Calu3 (cell line): Measurements from ENCODE around the gene SYK. TPM values are rescaled to one million over a fixed set of nuclear protein-coding genes. Genes with fewer than 3 reads are reported as not detected.

Experiments used
- BruUV-seq: library from RNA; stranded (reverse); fragments of 400-500 nt; replicated peaks from 2 replicates; lab custom pipeline; 2021; lab: Mats Ljungman, UMichigan
- CTCF ChIA-PET: fragments of 300-600 bp; sonication (Branson Sonifier 250); formaldehyde crosslinking; loops from one replicate; lab custom pipeline; 2022; ENCODE audit warnings: antibody characterized with exemption; lab: Charles Lee
- DNase-seq: peaks from one replicate; pipeline ENCODE4 v3.0.0; 2022
- H3K27ac Mint-ChIP-seq: one replicate; pipeline ENCODE4 v1.8.0; 2022; ENCODE audit warnings: mixed read lengths; ENCODE audit not compliant: unreplicated experiment
- H3K27me3 Mint-ChIP-seq: one replicate; pipeline ENCODE4 v1.8.0; 2022; ENCODE audit warnings: mixed read lengths; ENCODE audit not compliant: unreplicated experiment
- H3K36me3 Mint-ChIP-seq: one replicate; pipeline ENCODE4 v1.8.0; 2022; ENCODE audit warnings: mild to moderate bottlenecking, moderate library complexity, mixed read lengths; ENCODE audit not compliant: insufficient read depth, unreplicated experiment
- H3K4me1 Mint-ChIP-seq: one replicate; pipeline ENCODE4 v1.8.0; 2022; ENCODE audit warnings: mild to moderate bottlenecking, low read depth, mixed read lengths; ENCODE audit not compliant: unreplicated experiment
- H3K4me3 Mint-ChIP-seq: one replicate; pipeline ENCODE4 v1.8.0; 2022; ENCODE audit warnings: mild to moderate bottlenecking, low read depth, moderate library complexity, mixed read lengths; ENCODE audit not compliant: unreplicated experiment
- H3K9me3 Mint-ChIP-seq: one replicate; pipeline ENCODE4 v1.8.0; 2022; ENCODE audit warnings: low read depth, mixed read lengths; ENCODE audit not compliant: unreplicated experiment
- CTCF ChIP-seq: fragments of 200-600 bp; IDR thresholded peaks from one replicate; pipeline ENCODE4 v1.8.0; 2022; ENCODE audit warnings: antibody characterized with exemption; ENCODE audit not compliant: unreplicated experiment
- intact Hi-C: fragments of 100-400 bp; cut with micrococcal nuclease; formaldehyde crosslinking; loops from one replicate; pipeline ENCODE4 v1.10.0; 2022; ENCODE audit not compliant: unreplicated experiment
- total RNA-seq: library from RNA; stranded (reverse); gene quantifications from 2 replicates; pipeline ENCODE4 v1.2.3, GENCODE V29; 2022

Gene SYK
- total RNA-seq, 1 experiment from 2014 or later = 14.8 TPM

- no peak for DNase-seq
- Mint-ChIP-seq H3K36me3 (no peaks in the 10 kb centered on the region), H3K4me3 (no peak overlapping the region), H3K4me1 (peaks cover 14% of the 10 kb centered on the region), H3K27me3 (no peaks in the 10 kb centered on the region), H3K27ac (no peak overlapping the region), H3K9me3 (no peaks in the 10 kb centered on the region)
- no peak for TF ChIP-seq CTCF
- intact Hi-C loops = no loop called here
- CTCF ChIA-PET = no interaction called here
- no TSS peak for BruUV-seq
Observed at GRCh38 chr9:90808890-90809685, 7.5 kb downstream of the SYK start.

GRCh38 chr9:90810691-90811090 lies 9.1 kb downstream of the SYK start:
- Mint-ChIP-seq H3K27me3 (no peaks in the 10 kb centered on the region), H3K4me1 (no peaks in the 10 kb centered on the region), H3K36me3 (no peaks in the 10 kb centered on the region), H3K27ac (no peak overlapping the region), H3K4me3 (no peak overlapping the region), H3K9me3 (no peaks in the 10 kb centered on the region)
- no TSS peak for BruUV-seq
- CTCF ChIA-PET = no interaction called here
- TF ChIP-seq CTCF = no peak
- DNase-seq = no peak
- intact Hi-C loops = no loop called here

DNA sequence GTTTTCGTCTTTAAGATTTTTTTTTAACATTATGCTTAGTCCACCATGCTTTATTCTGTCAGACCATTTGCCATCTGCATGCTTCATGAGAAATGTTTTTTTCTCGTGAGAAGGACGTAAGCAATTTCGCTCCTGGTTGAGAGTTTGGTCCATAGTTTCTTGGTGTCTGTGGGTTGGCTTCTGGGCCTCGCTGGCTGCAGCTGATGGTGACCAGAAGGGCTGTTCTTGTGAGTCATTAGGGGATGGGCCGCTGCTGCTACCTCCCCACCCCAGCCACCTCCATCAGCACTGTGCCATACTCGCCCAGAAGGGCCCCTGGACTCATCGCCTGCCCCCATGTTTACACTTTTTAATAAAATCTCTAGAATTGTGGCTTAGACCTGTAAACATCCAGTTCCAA lies 11.4 kb downstream of the SYK start:
- no peaks in the 10 kb centered on the region for H3K36me3 Mint-ChIP-seq
- BruUV-seq = no TSS peak
- no peak for TF ChIP-seq CTCF
- CTCF ChIA-PET = interaction anchor here (1.1 kb wide), 1 partner anchor 9 kb away, joined by 3 read pairs; no protein-coding TSS in a partner anchor
- no peak overlapping the region for H3K27ac Mint-ChIP-seq
- no peaks in the 10 kb centered on the region for H3K9me3 Mint-ChIP-seq
- no peak overlapping the region for H3K4me3 Mint-ChIP-seq
- H3K4me1 Mint-ChIP-seq = no peaks in the 10 kb centered on the region
- intact Hi-C loops = no loop called here
- DNase-seq = no peak
- H3K27me3 Mint-ChIP-seq = no peaks in the 10 kb centered on the region

- H3K27me3 Mint-ChIP-seq = no peaks in the 10 kb centered on the region
- H3K36me3 Mint-ChIP-seq = no peaks in the 10 kb centered on the region
- no TSS peak for BruUV-seq
- no peak overlapping the region for H3K4me3 Mint-ChIP-seq
- no peaks in the 10 kb centered on the region for H3K9me3 Mint-ChIP-seq
- no peak overlapping the region for H3K27ac Mint-ChIP-seq
- H3K4me1 Mint-ChIP-seq = no peaks in the 10 kb centered on the region
- no peak for DNase-seq
- intact Hi-C loops = no loop called here
- no peak for TF ChIP-seq CTCF
- CTCF ChIA-PET = interaction anchor here (1.1 kb wide), 1 partner anchor 10 kb away, joined by 3 read pairs; no protein-coding TSS in a partner anchor
Observed at GRCh38 chr9:90813523-90813922, 11.9 kb downstream of the SYK start.
